DMS153 treated with DMSO at 0.1 percent for 48 hours (cell line): ENCODE results near the gene S100A6.

Experiments used
- DNase-seq: peaks from one replicate; lab custom pipeline; 2025; ENCODE audit not compliant: unreplicated experiment; lab: John Stamatoyannopoulos, UW

The S100A6 gene

DNA sequence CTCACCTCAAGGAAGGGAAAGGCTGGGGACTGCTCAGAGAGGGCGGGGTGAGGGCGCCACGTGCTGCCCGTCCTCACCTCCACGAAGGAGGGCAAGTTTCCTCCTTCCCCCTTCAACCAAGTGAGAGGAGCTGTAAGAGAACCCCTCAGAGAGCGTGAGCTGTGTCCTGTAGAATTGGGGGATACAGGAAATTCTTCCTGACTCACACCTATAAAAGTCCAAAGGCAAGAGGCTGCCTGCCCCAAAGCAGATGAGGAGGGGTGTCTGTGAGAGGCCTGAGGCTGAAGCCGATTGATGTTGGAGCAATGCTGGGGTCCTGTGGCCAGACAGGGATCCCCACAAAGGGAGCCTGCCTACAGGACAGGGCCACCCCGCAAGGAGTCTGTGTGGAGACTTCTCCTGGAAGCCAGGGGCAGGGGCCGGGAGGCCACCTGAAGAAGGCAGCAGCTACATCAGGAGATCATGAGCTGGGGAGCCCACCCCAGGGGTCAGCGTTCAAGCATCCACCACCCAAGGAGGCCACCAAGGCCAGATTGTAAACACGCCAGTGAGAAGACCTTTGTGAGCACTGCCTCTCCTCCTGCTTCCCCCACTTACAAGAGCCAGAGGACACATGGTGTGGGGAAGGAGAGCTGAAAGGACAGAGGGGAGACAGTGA is 27.7 kb downstream of the S100A6 start:
- no peak for DNase-seq

DNA sequence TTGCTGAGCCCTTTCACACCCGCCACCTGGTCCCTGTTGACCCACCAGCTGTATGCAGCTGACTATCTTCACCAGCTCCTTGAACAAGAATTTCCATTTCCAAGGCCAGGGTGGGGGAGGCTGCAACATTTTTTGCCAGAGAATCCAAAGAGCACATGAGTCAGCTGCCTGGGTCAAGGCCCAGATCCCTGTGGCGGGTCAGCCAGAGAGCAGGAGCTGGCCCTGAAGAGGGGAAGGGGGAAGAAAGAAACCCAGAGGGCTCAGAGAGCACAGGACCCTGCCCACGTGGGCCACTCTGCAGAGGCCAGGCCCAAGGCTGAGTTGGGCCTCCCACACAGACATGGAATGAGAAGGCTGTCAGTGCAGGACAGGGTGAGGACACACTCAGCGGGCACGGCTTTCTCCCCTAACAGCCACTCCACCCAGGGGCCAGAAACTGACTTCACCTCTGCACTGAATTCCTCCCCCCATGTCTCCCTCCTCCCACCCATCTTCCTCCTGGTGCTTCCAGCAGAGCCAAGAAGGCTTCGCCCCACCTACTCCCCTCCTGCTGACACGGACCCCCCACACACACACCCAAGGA is 28.9 kb downstream of the S100A6 start:
- DNase-seq: no peak

DNA sequence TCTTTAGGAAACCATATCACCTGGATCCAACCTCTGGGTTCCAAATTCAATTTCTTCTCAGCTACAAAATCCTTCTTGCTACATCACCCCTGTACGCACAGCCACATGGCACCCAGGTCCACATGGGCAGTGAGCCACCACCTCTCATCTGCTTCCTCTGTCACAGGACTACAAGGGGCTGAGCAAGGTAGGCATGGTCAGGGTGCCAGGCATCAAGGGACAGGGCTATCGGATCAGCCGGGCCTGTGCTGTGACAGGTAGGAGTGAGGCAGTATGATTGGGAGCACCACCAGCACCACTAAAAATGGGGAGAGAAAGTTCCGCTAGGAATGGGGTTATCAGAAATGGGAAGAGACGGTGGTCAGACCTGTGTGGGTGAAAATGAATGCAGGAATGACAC is 29.4 kb downstream of the S100A6 start:
- DNase-seq: no peak

DNA sequence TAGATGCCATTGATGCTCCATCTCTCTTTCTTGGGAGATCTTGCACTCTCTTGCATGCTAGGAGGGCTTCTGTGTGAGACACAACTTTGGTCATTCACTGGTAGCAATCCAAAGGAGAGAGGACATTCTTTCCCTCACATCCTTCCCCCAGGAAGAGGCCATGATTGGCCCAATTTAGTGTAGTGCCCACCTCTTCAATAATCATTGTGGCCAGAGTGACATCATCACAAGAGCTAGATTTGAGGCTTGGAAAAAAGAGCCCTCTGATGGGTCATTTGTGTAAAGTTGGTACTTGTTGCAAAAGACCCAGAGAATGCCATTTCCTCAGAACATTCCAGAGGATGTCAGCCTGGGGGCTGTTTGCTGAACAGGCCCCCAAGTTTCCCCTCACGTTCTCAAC is 30.2 kb downstream of the S100A6 start:
- no peak for DNase-seq

DNA sequence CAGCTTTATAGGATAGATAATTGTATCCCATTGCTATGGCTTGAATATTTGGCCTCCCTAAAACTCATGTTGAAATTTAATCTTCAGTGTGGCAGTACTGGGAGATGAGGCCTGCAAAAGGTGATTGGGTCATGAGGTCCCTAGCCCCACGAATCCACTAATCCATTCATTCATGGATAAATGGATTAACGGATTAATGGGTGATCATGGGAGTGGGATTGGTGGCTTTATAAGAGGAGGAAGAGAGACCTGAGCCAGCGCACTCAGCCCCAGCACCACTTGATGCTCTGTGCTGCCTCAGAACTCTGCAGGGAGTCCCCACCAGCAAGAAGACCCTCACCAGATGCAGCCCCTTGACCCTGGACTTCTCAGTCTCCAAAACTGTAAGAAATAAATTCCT is 32.0 kb downstream of the S100A6 start:
- DNase-seq: no peak

DNA sequence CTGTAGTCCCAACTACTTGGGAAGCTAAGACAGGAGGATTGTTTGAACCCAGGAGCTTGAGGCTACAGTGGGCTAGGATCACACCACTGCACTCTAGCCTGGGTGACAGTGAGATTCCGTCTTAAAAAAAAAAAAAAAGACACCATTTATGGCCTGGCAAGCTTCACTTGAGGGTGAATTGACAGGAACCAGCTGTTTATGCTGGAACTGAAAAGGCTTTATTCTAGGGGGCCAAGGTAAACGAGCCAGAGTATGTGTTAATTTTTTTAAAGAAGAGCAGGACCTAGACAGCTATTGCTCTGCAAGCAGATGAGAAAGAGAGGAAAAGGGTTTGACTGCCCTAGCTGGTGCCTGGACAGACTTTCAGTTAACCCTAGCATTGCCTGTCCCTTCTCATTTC is 37.0 kb downstream of the S100A6 start:
- DNase-seq: no peak

DNA sequence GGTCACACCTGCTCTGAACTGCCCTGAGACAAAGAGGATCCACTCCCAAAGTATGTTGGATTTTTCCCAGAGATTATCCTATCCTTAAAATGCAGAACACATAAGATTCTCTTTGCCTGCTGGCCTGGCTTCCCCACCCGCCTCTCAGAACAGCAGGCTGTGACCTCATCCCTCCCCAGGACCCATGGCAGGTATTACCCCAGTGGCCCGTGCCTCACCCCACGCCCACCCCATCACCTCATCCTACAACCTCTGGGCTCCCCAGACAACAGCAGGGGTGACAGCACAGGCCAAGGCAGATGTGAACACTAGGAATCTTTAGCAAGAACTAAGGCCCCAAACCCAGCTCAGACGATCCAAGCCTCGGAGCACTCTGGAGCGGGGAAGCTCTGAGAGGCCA is 40.3 kb downstream of the S100A6 start:
- DNase-seq: no peak

DNA sequence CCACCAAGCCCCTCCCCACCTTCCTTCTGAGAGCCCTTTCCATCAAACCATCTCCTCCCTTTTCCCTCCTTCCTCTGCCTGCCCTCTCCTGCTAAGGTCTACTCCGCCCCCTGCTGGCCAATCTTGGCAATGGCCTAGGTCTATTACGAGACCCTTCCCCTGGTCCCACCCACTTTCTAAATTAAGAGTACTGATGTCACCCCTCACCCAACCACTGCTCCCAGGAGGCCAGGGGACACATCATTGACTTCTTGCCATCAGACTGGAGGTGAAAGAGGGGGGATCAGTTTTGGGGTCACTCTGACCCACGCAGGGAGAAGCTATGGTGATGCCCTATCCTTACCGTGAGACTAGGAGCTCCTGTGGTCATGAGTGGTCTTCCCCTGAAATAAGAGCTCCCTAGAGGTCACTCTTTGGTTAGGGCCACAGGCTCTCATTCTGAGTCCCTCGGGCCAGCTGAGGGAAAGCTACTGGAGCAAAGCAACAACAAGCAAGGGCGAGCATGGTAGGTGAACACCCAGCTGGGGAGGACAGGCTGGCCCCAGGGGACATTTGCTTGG is 40.7 kb downstream of the S100A6 start:
- peak; percentile 91 for DNase-seq

DNA sequence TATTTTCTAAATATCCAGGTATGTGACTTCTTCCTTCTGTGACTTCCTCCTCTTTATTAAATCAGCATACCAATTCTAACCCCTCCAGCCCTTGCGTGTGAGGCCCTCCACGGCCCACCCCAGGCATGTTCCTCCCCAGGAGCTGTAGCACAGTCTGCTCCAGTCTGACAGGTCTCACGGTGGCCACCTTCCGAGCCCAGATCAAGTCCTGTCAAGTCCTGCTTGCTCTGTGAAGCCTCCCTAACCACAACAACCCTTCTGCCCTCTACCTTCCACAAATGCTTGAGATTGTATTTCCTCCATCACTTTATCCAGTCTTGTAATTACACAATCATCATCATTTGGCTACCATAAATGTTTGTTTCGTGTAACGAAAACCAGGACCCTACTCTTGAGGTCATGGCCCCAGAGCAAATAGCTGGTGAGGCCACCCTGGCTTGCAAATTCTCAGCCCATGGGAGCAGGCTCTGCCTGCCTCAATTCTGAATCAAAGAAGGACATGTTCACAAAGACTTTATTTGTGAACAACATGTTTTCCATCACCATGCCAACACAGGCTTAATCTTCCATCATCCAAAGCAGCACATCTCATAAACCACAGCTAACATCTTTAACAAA is 42.3 kb downstream of the S100A6 start:
- peak; percentile 29 for DNase-seq

DNA sequence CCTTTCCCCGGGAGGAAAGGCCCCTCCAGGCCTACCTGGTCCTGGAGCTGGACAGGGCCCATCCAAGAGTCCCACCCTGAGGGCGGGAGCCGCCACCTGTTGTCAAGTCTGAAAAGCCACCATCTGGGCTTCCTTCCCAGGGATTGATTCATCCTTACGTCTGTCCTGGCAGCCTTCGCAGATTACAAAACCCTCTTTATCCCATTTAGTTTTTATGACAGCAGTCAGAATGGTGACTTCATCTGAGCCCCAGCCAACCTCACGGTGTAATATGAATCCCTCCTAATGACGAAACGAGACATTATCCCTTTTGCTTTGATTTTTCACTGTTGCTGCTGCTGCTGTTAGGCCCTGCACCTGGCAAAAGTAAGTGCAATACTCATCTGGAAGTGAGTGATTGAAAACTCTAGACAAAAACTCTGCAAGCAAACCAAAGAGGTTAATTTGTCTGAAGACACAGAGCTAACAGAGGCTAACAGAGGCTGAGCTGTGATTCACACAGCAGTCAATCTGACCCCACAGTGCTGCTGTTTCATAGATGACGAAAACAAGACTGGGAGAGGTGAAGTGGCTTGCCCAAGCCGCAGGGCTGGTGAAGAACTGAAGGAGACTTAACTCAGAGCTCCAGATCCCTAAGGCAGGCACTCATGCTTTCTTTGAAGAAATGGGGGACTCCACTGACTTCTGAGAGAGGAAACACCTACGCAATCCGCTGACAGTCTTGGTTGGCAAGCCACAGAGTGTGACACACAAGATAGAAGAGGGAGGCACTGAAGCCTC is 45.3 kb downstream of the S100A6 start:
- DNase-seq: peak; percentile 97

DNA sequence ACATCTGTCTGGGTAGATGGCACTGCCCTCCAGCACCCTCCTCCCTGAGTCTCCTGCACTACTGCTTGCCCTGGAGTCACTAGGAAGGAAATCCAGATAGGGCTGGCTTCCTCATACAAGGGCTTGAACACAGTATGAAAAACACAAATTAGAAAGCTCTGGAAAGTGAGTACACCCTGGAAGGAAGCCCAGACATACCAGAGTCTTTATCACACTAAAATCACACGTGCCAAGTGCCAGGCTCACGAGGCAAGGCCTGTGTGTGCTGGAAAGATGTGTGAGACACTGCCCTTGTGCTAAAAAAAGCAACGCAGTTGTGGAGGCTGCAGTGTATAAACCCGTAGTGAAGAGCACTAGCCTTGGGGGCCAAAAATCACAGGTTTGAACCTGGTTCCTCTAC is 47.1 kb downstream of the S100A6 start:
- no peak for DNase-seq

DNA sequence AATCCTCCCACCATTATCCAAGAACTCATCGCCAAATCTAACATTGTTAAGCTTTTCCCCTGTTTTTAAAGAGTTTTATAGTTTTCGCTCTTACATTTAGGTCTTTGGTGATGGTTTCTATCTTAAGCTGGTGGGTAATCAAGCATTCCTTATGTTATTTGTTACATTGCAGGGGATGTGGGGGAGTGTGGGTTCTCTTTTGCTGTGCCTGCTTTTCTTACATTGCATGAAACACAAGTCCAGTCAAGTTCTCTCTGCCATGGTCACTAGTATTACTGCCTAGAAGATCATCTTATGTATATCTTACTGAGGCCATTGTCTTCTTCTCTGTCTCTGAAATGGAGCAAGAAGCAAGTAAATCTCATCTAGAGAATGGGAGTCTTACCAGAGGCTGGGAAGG is 48.1 kb downstream of the S100A6 start:
- DNase-seq: no peak

DNA sequence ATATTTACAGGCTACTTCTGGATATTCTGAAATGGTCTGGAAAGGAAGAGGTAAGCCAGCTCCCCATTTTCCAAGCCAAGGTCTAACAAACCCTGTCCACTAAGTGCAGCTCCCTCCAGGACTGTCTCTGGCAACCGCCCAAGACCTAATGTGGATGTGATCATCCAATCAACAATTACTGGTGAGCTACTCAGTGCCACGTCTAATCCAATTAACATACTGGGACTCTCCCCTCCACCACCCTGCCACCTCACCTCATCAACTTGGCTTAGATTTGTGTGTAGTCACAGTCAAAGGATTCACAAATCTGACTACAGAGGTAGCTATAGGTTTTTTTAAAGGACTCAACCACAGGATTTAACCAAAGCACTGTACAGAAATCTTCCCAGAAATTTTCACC is 49.9 kb downstream of the S100A6 start:
- DNase-seq: peak; percentile 93
